Measurements from ENCODE around the gene DCLK1.

DNA sequence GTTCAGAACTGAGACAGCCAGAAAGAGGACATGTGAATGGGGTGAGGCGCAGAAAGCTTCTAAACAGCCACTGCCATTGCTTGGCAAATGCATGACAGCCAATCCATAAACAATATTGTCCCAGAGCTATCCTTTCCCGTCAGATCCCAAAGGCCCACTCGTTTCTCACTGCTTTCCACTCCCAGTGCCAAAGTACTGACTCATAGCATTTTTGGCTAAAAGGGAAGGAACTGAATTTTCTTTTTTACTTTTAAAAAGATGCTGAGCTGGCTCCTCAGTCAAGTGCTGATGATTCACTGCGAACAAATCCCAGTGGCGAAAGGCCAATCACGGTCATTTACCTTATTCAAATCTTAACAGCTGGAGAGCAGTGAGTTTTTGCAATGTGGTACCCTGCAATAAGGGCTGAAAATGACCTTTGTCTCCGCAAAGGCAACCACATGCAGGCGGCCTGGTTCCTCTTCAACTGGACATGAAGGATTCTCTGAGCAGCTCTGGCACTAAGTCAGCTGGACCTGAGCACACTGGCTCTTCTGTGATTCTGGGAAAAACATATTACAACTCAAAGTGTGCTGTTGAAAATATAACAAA lies 151.7 kb downstream of the DCLK1 start:
- TF ChIP-seq, protein P1, sequence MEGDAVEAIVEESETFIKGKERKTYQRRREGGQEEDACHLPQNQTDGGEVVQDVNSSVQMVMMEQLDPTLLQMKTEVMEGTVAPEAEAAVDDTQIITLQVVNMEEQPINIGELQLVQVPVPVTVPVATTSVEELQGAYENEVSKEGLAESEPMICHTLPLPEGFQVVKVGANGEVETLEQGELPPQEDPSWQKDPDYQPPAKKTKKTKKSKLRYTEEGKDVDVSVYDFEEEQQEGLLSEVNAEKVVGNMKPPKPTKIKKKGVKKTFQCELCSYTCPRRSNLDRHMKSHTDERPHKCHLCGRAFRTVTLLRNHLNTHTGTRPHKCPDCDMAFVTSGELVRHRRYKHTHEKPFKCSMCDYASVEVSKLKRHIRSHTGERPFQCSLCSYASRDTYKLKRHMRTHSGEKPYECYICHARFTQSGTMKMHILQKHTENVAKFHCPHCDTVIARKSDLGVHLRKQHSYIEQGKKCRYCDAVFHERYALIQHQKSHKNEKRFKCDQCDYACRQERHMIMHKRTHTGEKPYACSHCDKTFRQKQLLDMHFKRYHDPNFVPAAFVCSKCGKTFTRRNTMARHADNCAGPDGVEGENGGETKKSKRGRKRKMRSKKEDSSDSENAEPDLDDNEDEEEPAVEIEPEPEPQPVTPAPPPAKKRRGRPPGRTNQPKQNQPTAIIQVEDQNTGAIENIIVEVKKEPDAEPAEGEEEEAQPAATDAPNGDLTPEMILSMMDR (IDR thresholded peaks at IDR 0.05), result no peak
- no peak for TF ChIP-seq POLR2A (IDR thresholded peaks at IDR 0.05)

Data from uterus (tissue), 2 donors.